GM21723 (cell line): ENCODE measurements around the gene ZNF331.

Experiments used
- ATAC-seq: cut with Tn5 transposase; IDR thresholded peaks from one replicate; pipeline ENCODE4 v1.9.1; 2021; ENCODE audit warnings: mild to moderate bottlenecking, moderate library complexity; ENCODE audit not compliant: unreplicated experiment

ZNF331 gene

GRCh38 chr19:53520547-53521372, 17.2 kb upstream of the ZNF331 start:
- peak; percentile 91 for ATAC-seq

GRCh38 chr19:53521373-53522202, 16.4 kb upstream of the ZNF331 start:
- no peak for ATAC-seq

GRCh38 chr19:53525922-53526321, 12.0 kb upstream of the ZNF331 start:
- ATAC-seq, result no peak

DNA sequence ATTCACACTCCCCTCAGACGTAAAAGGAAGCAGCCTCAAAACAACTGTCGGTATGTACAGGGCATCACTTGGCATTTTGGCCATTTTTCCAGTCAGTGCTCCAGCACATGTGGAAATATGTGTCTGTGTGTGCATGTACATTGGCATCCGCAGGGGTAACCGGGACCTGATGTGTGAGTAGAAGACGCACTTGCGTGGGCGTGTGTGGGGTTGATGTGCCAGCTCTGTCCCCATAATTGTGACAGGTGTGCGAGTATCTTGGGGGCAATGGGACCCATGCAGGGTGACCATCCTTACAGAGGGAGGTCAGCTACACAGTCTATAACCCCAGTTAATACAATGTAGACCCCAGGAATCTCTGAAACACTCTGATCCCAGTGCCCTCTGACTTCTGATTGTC, 7.3 kb upstream of the ZNF331 start:
- ATAC-seq, result no peak

DNA sequence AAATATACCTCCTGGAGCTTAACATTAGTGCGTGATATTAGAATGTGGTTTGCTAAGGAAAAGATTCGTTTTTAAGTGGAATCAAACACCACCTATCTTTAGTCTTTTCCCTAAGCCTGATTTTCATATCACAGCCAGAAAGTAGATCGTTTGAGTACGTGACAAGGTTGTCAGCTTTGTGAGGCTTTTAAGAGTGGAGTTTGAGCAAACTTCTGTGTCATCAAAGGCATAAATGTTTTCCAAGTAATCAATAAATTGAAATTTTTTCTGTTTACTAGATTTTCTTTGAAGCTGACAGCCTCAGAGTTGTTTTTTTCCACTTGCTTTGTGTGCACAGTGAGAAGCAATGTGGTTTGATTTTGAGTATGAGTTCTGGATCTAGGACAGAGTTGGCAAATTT, 6.5 kb upstream of the ZNF331 start:
- ATAC-seq, result no peak

DNA sequence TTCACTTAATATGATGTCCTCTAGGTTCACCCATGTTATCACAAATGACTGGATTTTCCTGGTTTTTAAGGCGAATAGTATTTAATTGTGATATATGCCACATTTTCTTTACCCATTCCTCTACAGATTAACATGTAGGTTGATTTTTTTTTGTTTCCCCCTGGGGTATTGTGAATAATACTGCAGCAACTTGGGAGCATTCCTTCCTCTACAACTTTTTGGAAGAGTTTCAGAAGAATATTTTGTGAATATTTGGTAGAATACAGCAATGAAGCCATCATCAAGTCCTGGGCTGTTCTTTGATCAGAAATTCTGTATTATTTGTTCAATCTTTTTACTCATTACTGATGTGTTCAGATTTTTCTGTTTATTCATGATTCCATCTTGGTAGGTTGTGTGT, 5.6 kb upstream of the ZNF331 start:
- no peak for ATAC-seq

GRCh38 chr19:53536225-53536548, 1.8 kb upstream of the ZNF331 start:
- no peak for ATAC-seq

DNA sequence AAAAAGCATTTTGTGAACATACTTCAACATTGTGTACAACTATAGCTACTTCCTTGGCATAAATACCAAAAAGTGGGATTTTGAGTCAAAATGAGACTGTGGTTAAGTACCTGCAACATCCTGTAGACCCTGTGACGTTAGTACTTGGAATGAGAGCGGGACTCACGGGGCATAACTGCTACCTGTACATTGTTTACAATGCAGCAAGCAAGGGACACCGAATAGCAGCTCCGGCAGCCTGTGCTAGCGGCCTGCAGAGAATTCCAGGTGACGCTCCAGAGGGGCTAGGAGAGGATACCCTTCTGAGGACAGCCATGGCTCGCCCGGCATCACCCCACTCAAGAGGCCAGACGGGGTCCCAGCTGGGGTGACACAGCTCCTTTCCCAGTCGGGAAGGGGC, 824 bp upstream of the ZNF331 start:
- ATAC-seq, result peak; percentile 18

DNA sequence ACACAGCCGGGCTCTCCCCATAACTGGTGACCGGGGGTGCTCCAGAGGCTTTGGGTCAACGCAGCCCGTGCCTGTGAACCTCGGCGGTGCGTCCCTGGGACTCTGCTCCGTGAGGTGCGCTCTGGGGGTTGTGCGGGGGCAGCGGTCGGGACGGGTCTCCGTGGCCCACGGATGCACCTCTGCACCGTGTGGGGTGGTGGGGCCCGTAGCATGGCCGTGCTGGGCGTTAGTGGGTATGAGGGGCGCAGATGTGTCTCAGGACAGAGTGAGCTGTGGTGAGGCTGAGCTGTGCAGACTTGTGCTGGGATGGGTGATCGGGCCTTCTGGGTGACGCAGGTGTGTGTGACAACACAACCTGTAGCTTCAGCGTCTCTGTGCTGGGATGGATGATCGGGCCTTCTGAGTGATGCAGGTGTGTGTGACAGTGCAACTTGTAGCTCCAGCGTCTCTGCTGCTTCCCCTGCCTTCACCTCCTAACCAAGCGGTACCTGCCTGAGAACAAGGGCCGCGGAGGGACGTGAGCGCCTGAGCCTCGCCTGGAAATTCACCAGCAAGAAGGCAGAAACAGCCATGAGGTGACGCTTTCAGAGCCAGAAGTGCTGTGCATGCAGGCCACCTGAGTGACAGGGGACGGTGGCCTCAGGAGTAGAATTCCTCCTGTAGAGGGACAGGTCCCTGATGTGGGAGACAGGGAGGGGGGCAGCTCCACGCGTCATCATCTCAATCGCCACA, 599 bp downstream of the ZNF331 start:
- ATAC-seq, result peak; percentile 24

- ATAC-seq, result no peak
Observed at GRCh38 chr19:53540091-53540490, 2.1 kb downstream of the ZNF331 start.

GRCh38 chr19:53541971-53542370, 4.0 kb downstream of the ZNF331 start:
- ATAC-seq, result no peak

GRCh38 chr19:53545271-53546065, 7.5 kb downstream of the ZNF331 start:
- ATAC-seq, result no peak

DNA sequence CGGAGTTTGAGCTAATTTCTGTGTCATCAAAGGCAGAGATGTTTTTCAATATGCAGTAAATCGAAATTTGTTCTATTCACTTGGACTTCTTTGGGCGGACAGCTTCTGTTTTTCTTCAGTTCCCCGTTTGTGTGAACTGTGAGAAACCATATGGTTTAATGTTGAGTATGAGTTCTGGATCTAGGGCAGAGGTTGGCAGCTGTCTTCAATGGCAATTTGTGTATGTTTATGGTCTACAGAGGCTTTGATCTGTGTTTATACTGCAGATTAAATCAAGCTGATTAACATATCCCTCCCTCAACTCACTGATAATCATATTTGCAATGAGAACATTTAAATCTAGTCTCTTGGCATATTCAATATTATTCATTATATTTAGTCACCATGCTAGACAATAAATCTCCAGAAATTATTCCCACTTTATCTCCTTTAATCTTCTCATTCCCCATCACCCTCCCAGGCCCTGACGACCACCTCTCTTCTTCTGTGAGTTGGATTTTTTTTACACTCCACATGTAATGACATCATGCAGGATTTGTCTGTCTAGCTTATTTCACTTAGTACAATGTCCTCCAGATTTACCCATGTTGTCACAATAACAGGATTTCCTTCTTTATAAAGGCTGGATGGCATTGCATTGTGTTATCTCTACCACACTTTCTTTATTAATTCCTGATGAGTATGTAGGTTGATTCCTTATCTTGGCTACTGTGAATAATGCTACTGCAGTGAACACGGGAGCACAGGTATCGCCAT, 9.0 kb downstream of the ZNF331 start:
- ATAC-seq, result no peak

DNA sequence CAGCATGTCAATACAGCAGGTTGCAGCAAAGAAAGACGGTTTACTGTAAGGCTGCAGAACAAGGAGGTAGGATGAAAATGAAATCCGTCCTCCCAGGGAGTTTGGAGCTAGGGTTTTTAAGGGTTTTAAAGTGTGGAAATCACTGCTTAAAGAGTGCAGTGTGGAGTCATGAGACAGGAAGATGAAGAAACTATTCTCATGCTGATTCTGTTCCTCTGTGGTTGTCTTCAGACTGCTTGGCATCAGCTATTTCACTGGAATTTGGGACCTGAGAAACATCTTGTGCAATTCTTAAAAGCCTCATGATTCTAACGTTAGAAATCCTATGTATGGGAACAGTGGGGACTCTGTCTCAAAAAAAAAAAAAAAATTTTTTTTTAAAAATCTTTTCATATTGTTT, 11.4 kb downstream of the ZNF331 start:
- no peak for ATAC-seq

DNA sequence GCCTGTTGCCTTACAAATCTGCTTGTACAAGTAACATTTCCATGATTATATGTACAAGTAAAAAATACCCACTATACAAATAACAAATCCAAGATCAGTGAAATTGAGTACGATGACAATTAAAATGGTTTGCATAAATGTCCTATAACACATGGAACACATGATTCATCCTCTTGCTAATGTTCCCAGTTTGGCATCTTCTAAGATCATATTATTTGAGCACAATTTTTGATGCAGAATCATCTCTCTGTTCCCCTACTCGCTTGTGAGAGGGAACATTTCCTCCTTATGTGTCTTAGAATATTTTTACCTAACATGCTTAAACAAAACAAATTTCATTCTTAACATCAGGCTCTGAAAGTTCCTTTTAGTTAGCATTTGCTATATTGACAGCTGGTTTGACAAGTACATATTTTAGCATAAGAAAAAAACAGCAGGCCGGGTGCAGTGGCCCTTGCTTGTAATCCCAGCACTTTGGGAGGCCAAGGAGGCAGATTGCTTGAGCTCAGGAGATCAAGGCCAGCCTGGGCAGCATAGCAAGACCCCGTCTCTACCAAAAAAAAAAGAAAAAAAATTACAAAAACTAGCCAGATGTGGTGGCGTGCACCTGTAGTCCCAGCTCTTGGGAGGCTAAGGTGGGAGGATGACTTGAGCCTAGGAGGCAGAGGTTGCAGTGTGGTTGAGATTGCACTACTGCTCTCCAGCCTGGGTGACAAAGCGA, 14.2 kb downstream of the ZNF331 start:
- no peak for ATAC-seq

DNA sequence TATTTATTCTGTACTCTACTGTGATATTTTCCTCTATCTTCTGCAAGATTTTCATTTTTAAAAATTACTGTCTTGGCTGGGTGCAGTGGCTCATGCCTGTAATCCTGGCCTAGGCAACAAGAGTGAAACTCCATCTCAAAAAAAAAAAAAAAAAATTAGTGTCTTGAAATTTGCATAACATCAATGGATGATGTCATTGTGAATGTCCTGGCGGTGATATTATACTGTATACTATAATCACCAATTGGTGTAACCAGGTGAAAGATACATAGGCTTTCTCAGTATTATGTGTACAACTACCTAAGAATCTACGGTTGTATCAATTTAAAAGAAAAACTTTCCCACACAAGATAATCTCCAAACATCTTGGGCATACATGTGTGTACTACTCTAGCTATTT, 15.2 kb downstream of the ZNF331 start:
- ATAC-seq, result no peak

GRCh38 chr19:53553865-53554791, 16.2 kb downstream of the ZNF331 start:
- peak; percentile 61 for ATAC-seq

DNA sequence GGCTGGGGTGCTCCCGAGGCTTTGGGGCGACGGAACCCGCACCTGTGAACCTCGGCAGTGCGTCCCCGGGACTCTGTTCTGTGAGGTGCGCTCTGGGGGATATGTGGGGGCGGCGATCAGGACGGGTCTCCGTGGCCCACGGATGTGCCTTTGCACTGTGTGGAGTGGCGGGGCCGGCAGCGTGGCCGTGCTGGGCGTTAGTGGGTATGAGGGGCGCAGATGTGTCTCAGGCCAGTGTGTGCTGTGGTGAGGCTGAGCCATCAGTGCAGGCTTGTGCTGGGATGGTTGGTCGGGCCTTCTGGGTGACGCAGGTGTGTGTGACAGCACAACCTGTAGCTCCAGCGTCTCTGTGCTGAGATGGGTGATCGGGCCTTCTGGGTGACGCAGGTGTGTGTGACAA, 16.9 kb downstream of the ZNF331 start:
- ATAC-seq, result no peak
